Right lobe of liver (tissue), 4 donors: ENCODE measurements around the gene NAT16.

Experiments used
- CTCF ChIP-seq, 4 donors: fragments of 200-600 bp in 3 of 4; fragments of 450-650 bp in 1 of 4; IDR thresholded peaks; one replicate each; pipeline versions ENCODE4 v1.5.1 to v1.8.0; 2016 to 2022; ENCODE audit warnings: antibody characterized with exemption in 4 of 4, mild to moderate bottlenecking in 2 of 4
- POLR2A ChIP-seq: fragments of 450-650 bp; IDR thresholded peaks from one replicate; pipeline ENCODE4 v1.6.1; 2017; ENCODE audit warnings: antibody characterized with exemption, mild to moderate bottlenecking
- donor health status: DM: no; HTN: no; CAD: no.
- donor health status: DM: no; HTN: no; CAD: no.
- donor health status: DM: no; HTN: yes; CAD: no.

DNA sequence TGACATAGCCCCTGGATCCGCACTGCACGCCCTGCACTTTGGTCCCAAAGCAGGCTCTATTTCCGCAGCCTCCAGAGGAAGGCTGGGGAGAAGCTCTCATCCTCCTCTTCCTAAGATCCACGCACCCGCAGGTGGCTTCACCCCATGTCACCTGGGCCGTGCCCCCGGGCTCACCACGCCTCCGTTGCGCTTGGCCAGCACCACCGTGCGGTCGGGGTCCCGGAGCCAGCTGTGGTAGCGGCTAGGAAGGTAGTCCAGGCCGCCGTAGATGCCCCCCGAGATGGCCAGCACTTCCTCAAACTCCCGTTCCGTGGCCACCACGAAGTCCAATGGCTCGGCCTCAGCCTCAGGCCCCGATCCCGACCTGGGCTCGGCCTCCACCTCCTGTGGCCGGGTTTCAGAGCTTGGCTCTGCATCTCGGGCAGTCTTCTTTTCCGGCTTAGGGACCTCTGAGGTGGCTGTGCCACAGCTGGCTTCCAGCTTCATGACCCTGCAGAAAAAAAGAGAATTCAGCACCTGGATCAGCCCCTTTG, 5.7 kb downstream of the NAT16 start:
- TF ChIP-seq CTCF (IDR thresholded peaks at IDR 0.05) (no peak), POLR2A (no peak)
